H1 (cell line): ENCODE results near the gene SPHK1. TPM values are rescaled to one million over a fixed set of nuclear protein-coding genes. Genes with fewer than 3 reads are reported as not detected.

Source experiments
- CTCF ChIA-PET: fragments of 300-600 bp; sonication (Branson Sonifier 250); formaldehyde crosslinking; loops from one replicate; lab custom pipeline; 2021; ENCODE audit not compliant: partially characterized antibody; lab: Charles Lee
- POLR2A ChIA-PET: fragments of 300-600 bp; sonication (Branson Sonifier 250); formaldehyde crosslinking; loops from one replicate; lab custom pipeline; 2021; ENCODE audit warnings: inconsistent platforms; ENCODE audit not compliant: partially characterized antibody; lab: Charles Lee
- DNase-seq, 2 experiments: peaks; one replicate each; pipeline versions ENCODE4 v3.0.0 to v3.0.0-alpha.2; 2010 to 2022; ENCODE audit warnings: low spot score in 2 of 2, low read depth in 1 of 2, mixed read lengths in 1 of 2
- FAIRE-seq: peaks from 2 replicates; lab custom pipeline; 2011; peaks lifted over from hg19 to GRCh38; lab: Jason Lieb, UNC
- H2AFZ ChIP-seq: 2 replicates; pipeline ENCODE4 v1.8.1; 2012; ENCODE audit warnings: low read length, inconsistent platforms
- H2AK5ac ChIP-seq: 2 replicates; pipeline ENCODE4 v1.6.1; 2013; ENCODE audit warnings: low read depth, low read length
- H2BK120ac ChIP-seq: replicated peaks from 2 replicates; pipeline ENCODE3; 2013; ENCODE audit warnings: low read depth, low read length, inconsistent platforms
- H2BK12ac ChIP-seq: 2 replicates; pipeline ENCODE4 v1.6.1; 2013; ENCODE audit warnings: low read depth, low read length
- H2BK15ac ChIP-seq: 2 replicates; pipeline ENCODE4 v1.6.1; 2013; ENCODE audit warnings: low read length
- H2BK20ac ChIP-seq: 2 replicates; pipeline ENCODE4 v1.6.1; 2013; ENCODE audit warnings: low read length
- H2BK5ac ChIP-seq: 2 replicates; pipeline ENCODE4 v1.6.1; 2013; ENCODE audit warnings: low read depth, low read length
- H3K14ac ChIP-seq: 2 replicates; pipeline ENCODE4 v1.6.1; 2013; ENCODE audit warnings: inconsistent platforms; ENCODE audit not compliant: insufficient read length
- H3K18ac ChIP-seq: 2 replicates; pipeline ENCODE4 v1.6.1; 2013; ENCODE audit warnings: low read length; ENCODE audit errors: extremely low read depth
- H3K23ac ChIP-seq: 2 replicates; pipeline ENCODE4 v1.6.1; 2013; ENCODE audit warnings: inconsistent platforms; ENCODE audit not compliant: insufficient read length
- H3K23me2 ChIP-seq: 2 replicates; pipeline ENCODE4 v1.6.1; 2013; ENCODE audit warnings: low read depth, low read length
- H3K27ac ChIP-seq: 2 replicates; pipeline ENCODE4 v1.6.1; 2011; ENCODE audit warnings: low read depth, low read length, inconsistent platforms
- H3K27me3 ChIP-seq, 4 experiments: replicated peaks in 1 of 4; 1 replicate in 1 of 4; 2 replicates in 3 of 4; pipeline versions ENCODE4 v1.6.1 to v1.8.1; 2011 to 2013; ENCODE audit warnings: low read length in 3 of 4, mild to moderate bottlenecking in 3 of 4, inconsistent platforms in 2 of 4, mixed read lengths in 2 of 4, moderate library complexity in 1 of 4; ENCODE audit not compliant: control insufficient read depth in 3 of 4, insufficient read depth in 3 of 4; ENCODE audit errors: extremely low read depth in 1 of 4
- H3K36me3 ChIP-seq, 4 experiments: 2 replicates each; pipeline versions ENCODE4 v1.6.1 to v1.8.1; 2011 to 2013; ENCODE audit warnings: mild to moderate bottlenecking in 4 of 4, low read length in 3 of 4, moderate library complexity in 2 of 4, control low read depth in 1 of 4, inconsistent platforms in 1 of 4; ENCODE audit not compliant: insufficient read depth in 4 of 4, control insufficient read depth in 2 of 4
- H3K4ac ChIP-seq: replicated peaks from 2 replicates; pipeline ENCODE3; 2013; ENCODE audit warnings: low read length, low read depth, mixed read lengths, inconsistent platforms; ENCODE audit not compliant: insufficient read length
- H3K4me1 ChIP-seq, 4 experiments: replicated peaks in 1 of 4; 1 replicate in 1 of 4; 2 replicates in 3 of 4; pipeline versions ENCODE4 v1.6.1 to v1.8.1; 2011 to 2013; ENCODE audit warnings: low read length in 3 of 4, inconsistent platforms in 2 of 4, mixed read lengths in 1 of 4; ENCODE audit not compliant: insufficient read depth in 4 of 4, control insufficient read depth in 3 of 4
- H3K4me2 ChIP-seq, 2 experiments: 2 replicates each; pipeline versions ENCODE4 v1.6.1 to v1.8.1; 2011 to 2013; ENCODE audit warnings: low read depth in 2 of 2, low read length in 2 of 2, control low read depth in 1 of 2, inconsistent platforms in 1 of 2, mild to moderate bottlenecking in 1 of 2; ENCODE audit not compliant: insufficient read depth in 1 of 2
- H3K4me3 ChIP-seq, 4 experiments: fragments of 200-600, 300-600 bp in 1 of 4; sonication (generic), shearing (Covaris generic), sonication (Bioruptor Twin) in 1 of 4; 2 replicates each; pipeline versions ENCODE4 v1.5.1 to v1.8.1; 2011 to 2016; ENCODE audit warnings: low read length in 4 of 4, low read depth in 3 of 4, control low read depth in 2 of 4, inconsistent platforms in 2 of 4, mild to moderate bottlenecking in 2 of 4, mixed read lengths in 1 of 4, moderate library complexity in 1 of 4; ENCODE audit not compliant: insufficient read depth in 2 of 4; ENCODE audit errors: extremely low read depth in 1 of 4
- H3K56ac ChIP-seq: replicated peaks from 2 replicates; pipeline ENCODE3; 2013; ENCODE audit warnings: low read depth, mild to moderate bottlenecking, mixed read lengths, low read length, inconsistent platforms; ENCODE audit not compliant: insufficient read length
- H3K79me1 ChIP-seq: 2 replicates; pipeline ENCODE4 v1.6.1; 2013; ENCODE audit warnings: low read depth, low read length, control low read depth
- H3K79me2 ChIP-seq, 2 experiments: 2 replicates each; pipeline versions ENCODE4 v1.6.1 to v1.8.1; 2012 to 2013; ENCODE audit warnings: low read length in 2 of 2, mild to moderate bottlenecking in 2 of 2, inconsistent platforms in 1 of 2; ENCODE audit not compliant: insufficient read depth in 2 of 2, control insufficient read depth in 1 of 2
- H3K9ac ChIP-seq, 4 experiments: replicated peaks in 1 of 4; 1 replicate in 1 of 4; 2 replicates in 3 of 4; pipeline versions ENCODE4 v1.6.1 to v1.8.1; 2011 to 2013; ENCODE audit warnings: low read depth in 3 of 4, low read length in 3 of 4, control low read depth in 2 of 4, mild to moderate bottlenecking in 2 of 4, moderate library complexity in 2 of 4, inconsistent platforms in 1 of 4; ENCODE audit errors: extremely low read depth in 1 of 4
- H3K9me3 ChIP-seq, 2 experiments: 2 replicates each; pipeline versions ENCODE4 v1.6.1 to v1.8.1; 2012 to 2013; ENCODE audit warnings: mild to moderate bottlenecking in 2 of 2, moderate library complexity in 2 of 2, control low read depth in 1 of 2, inconsistent platforms in 1 of 2, low read depth in 1 of 2, low read length in 1 of 2, mixed read lengths in 1 of 2; ENCODE audit not compliant: insufficient read depth in 2 of 2
- H4K20me1 ChIP-seq, 2 experiments: replicated peaks in 1 of 2; 2 replicates each; pipeline versions ENCODE3 to v1.8.1; 2011 to 2013; ENCODE audit warnings: inconsistent platforms in 2 of 2, low read length in 2 of 2, mild to moderate bottlenecking in 1 of 2; ENCODE audit not compliant: insufficient read depth in 2 of 2, control insufficient read depth in 1 of 2
- H4K5ac ChIP-seq: 2 replicates; pipeline ENCODE4 v1.6.1; 2013; ENCODE audit warnings: low read length, low read depth, mixed read lengths, inconsistent platforms; ENCODE audit not compliant: insufficient read length
- H4K8ac ChIP-seq: 2 replicates; pipeline ENCODE4 v1.8.0; 2013; ENCODE audit warnings: mild to moderate bottlenecking, moderate library complexity, low read length, inconsistent platforms; ENCODE audit not compliant: insufficient read depth; ENCODE audit errors: extremely low read depth
- H4K91ac ChIP-seq: replicated peaks from 2 replicates; pipeline ENCODE3; 2013; ENCODE audit warnings: low read length, mixed read lengths, inconsistent platforms; ENCODE audit not compliant: insufficient read length
- NANOG ChIP-seq: IDR thresholded peaks from 2 replicates; pipeline ENCODE4 v1.6.1; 2011; ENCODE audit warnings: low read length, low read depth, mild to moderate bottlenecking, inconsistent platforms; ENCODE audit not compliant: insufficient read depth, poor library complexity, severe bottlenecking
- POLR2AphosphoS5 ChIP-seq: IDR thresholded peaks from 2 replicates; pipeline ENCODE4 v1.6.1; 2011; ENCODE audit warnings: low read depth, low read length
- RAD21 ChIP-seq, 2 experiments: IDR thresholded peaks in 1 of 2; conservative IDR thresholded peaks in 1 of 2; 2 replicates each; pipeline ENCODE4 v1.6.1; 2011; ENCODE audit warnings: low read depth in 2 of 2, low read length in 2 of 2, improper control_type of control experiment in 1 of 2, inconsistent platforms in 1 of 2, mild to moderate bottlenecking in 1 of 2, moderate library complexity in 1 of 2
- SIN3A ChIP-seq, 2 experiments: IDR thresholded peaks in 1 of 2; conservative IDR thresholded peaks in 1 of 2; 2 replicates each; pipeline ENCODE4 v1.6.1; 2011 to 2012; ENCODE audit warnings: low read length in 2 of 2, improper control_type of control experiment in 1 of 2, low read depth in 1 of 2, mild to moderate bottlenecking in 1 of 2
- TCF12 ChIP-seq: IDR thresholded peaks from 2 replicates; pipeline ENCODE4 v1.6.1; 2011; ENCODE audit warnings: low read depth, mild to moderate bottlenecking, low read length
- YY1 ChIP-seq: IDR thresholded peaks from 2 replicates; pipeline ENCODE4 v1.6.1; 2011; ENCODE audit warnings: low read depth, mild to moderate bottlenecking, low read length
- WGBS, 2 experiments: shearing (Covaris generic) in 1 of 2; methylation state at CpG; one replicate each; pipeline versions ENCODE4 v1.1.6 to v1.1.7; 2013 to 2015; ENCODE audit warnings: low lambda C conversion rate in 2 of 2, mixed read lengths in 2 of 2, inconsistent platforms in 1 of 2, low coverage in 1 of 2, missing lambda C conversion rate in 1 of 2; ENCODE audit not compliant: insufficient replicate concordance in 2 of 2, insufficient coverage in 1 of 2, insufficient read length in 1 of 2; ENCODE audit errors: extremely low coverage in 1 of 2, missing lambda C conversion rate in 1 of 2; 5-methylcytosine and 5-hydroxymethylcytosine counted together
- polyA plus RNA-seq, 7 experiments: library from polyadenylated mRNA; depleted of rRNA in 3 of 7; stranded (reverse) in 5 of 7; unstranded in 2 of 7; fragments of >200 nt in 5 of 7; fragments of 200-250 nt in 2 of 7; gene quantifications; 1 replicate in 5 of 7; 2 replicates in 1 of 7; 4 replicates in 1 of 7; pipeline versions ENCODE4 v1.2.1 to v1.2.3, GENCODE V29; 2011 to 2013; ENCODE audit warnings: missing spikeins in 2 of 7, mixed read lengths in 2 of 7
- total RNA-seq: library from RNA; stranded (reverse); fragmentation: NEBNext Ultra II Directional; extraction: Animal tissue kit (Norgen Biotek cat#: 25700); gene quantifications from 2 replicates; pipeline ENCODE4 v1.2.1, GENCODE V29; 2021
- TF ChIP-seq, protein P1 (sequence below): IDR thresholded peaks from 2 replicates; pipeline ENCODE4 v1.6.1; 2012; ENCODE audit warnings: inconsistent platforms

SPHK1 gene
- total and polyA plus RNA-seq, 2 of the 8 experiments (the other 6 are each of a cell fraction or from before 2014, with no cell fraction given), result 2.4 TPM

DNA sequence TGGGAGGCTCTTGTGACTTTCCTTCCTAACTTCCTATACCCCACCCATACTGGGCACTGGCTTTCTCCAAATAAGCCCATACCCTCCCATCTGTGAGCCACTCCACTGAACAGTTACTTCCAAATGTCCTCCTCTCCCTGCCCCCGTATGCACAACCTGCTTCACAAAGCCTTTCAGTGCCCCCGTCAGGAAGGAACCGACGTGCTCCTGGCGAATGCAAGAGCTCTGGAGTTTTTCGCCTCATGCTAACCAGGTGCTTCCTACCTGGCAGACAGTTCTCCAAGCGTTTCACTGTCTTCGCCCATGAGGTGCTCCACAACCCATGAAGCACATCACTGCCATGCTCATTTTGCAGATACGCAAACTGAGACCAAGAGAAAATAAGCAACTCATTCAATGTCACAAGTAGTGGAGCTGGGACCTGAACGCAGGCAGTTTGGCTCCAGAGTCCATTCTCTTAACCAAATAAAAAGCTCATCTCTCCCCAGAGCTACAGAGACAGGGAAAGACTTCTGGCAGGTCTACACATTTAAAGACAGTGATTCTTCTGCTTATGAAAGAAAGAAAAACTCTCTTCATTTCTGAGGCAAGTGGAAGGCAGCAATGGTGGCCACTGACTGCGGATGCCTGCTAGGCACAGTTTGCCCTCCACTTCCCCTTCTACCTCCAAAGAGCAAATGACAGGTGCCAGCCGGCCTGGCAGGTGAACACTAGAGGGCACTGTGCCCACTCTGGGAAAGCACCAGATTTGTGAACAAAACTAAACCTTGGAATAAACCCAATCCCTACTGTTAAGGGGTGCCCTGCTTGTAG lies 23.8 kb downstream of the SPHK1 start:
- no peak overlapping the region for H2BK120ac ChIP-seq
- no peak overlapping the region for H3K23ac ChIP-seq
- no peak overlapping the region for H2BK5ac ChIP-seq
- ChIA-PET POLR2A (interaction anchor here (0.7 to 1.6 kb wide), 4 partner anchors 41 to 262 kb away, joined by 3 to 4 read pairs (median 3); no protein-coding TSS in a partner anchor), CTCF (interaction anchor here (0.6 to 14.5 kb wide), 41 partner anchors 9 to 446 kb away, joined by 3 to 197 read pairs (median 4); partner anchors contain the start of genes AANAT and UBE2O)
- no peak overlapping the region for H2AFZ ChIP-seq
- H3K14ac ChIP-seq, result no peak overlapping the region
- FAIRE-seq, result no peak
- no peak overlapping the region for H2BK15ac ChIP-seq
- no peak overlapping the region for H2BK12ac ChIP-seq
- no peak overlapping the region for H2AK5ac ChIP-seq
- DNase-seq, result peak in 1 of 2 experiments; percentile 88
- H3K27ac ChIP-seq, result no peak overlapping the region
- H3K4me2 ChIP-seq, result no peak overlapping the region
- 82% methylated on average over 12 of the region's 12 CpGs; no CpG with 5 or more reads in 1 of the 2 experiments for WGBS, 2 experiments
- no peaks in the 10 kb centered on the region for H3K27me3 ChIP-seq
- no peak overlapping the region for H2BK20ac ChIP-seq
- peaks cover 4 to 38% of the 10 kb centered on the region in 2 experiments for H3K79me2 ChIP-seq
- H3K79me1 ChIP-seq, result peaks cover 19% of the 10 kb centered on the region
- H4K8ac ChIP-seq, result no peak overlapping the region
- H4K20me1 ChIP-seq, result peaks cover 3 to 26% of the 10 kb centered on the region in 2 experiments
- H3K9ac ChIP-seq, result no peak overlapping the region
- no peak overlapping the region for H4K5ac ChIP-seq
- H3K36me3 ChIP-seq, result peaks cover 2 to 15% (median 13%) of the 10 kb centered on the region in 4 experiments; a peak in 6 of 8 replicates
- H3K4me1 ChIP-seq, result no peaks in the 10 kb centered on the region; a peak in 2 of 7 replicates
- H3K4ac ChIP-seq, result no peak overlapping the region
- no peak overlapping the region for H3K56ac ChIP-seq
- no peaks in the 10 kb centered on the region for H3K23me2 ChIP-seq
- H3K18ac ChIP-seq, result no peak overlapping the region
- H3K4me3 ChIP-seq, result no peak overlapping the region
- no peak overlapping the region for H4K91ac ChIP-seq
- H3K9me3 ChIP-seq, result no peaks in the 10 kb centered on the region
- TF ChIP-seq YY1, result peak; percentile 64
- peak; percentile 80 to 83 for TF ChIP-seq RAD21 (IDR thresholded peaks at IDR 0.05 in 1 of 2, conservative IDR thresholded peaks at IDR 0.05 in 1 of 2; ENCODE audit: low read depth in 2 of 2, low read length in 2 of 2)
- TF ChIP-seq POLR2AphosphoS5, result no peak
- TF ChIP-seq, protein P1, sequence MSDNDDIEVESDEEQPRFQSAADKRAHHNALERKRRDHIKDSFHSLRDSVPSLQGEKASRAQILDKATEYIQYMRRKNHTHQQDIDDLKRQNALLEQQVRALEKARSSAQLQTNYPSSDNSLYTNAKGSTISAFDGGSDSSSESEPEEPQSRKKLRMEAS, result 0 out of 2 replicates have a peak, but pooled peaks have one; percentile 15
- TF ChIP-seq SIN3A (conservative IDR thresholded peaks at IDR 0.05 in 1 of 2, IDR thresholded peaks at IDR 0.05 in 1 of 2; ENCODE audit: low read depth in 1 of 2, low read length in 2 of 2), result peak in 1 of 2 experiments; percentile 72; a peak in 1 of 4 replicates
- TF ChIP-seq TCF12, result 0 out of 2 replicates have a peak, but pooled peaks have one; percentile 29
- TF ChIP-seq NANOG, result no peak
